SK-N-SH treated with all-trans-retinoic acid at 6 μM for 48 hours (cell line): Measurements from ENCODE around the gene RFFL.

Experiments used
- ATAC-seq: fragments of 200-7000 bp; cut with Tn5 transposase; 3 replicates; pipeline ENCODE4 v1.9.1; 2020; ENCODE audit warnings: mild to moderate bottlenecking, moderate library complexity
- ARNTL ChIP-seq: fragments of 450-650 bp; formaldehyde crosslinking; IDR thresholded peaks from 2 replicates; pipeline ENCODE4 v1.5.0; 2020; ENCODE audit warnings: low read depth, mild to moderate bottlenecking, moderate library complexity, borderline replicate concordance
- BACH2 ChIP-seq: fragments of 250-450 bp; sonication (Bioruptor Pico); IDR thresholded peaks from 2 replicates; pipeline ENCODE4 v1.9.0; 2021; ENCODE audit warnings: mild to moderate bottlenecking, borderline replicate concordance
- CSDC2 ChIP-seq: fragments of 250-450 bp; sonication (Bioruptor Pico); IDR thresholded peaks from 2 replicates; pipeline ENCODE4 v1.5.0; 2020; ENCODE audit warnings: mild to moderate bottlenecking, moderate library complexity
- ESRRG ChIP-seq: fragments of 250-450 bp; sonication (Bioruptor Pico); IDR thresholded peaks from 2 replicates; pipeline ENCODE4 v1.6.1; 2021; ENCODE audit warnings: mild to moderate bottlenecking
- GLIS3 ChIP-seq: fragments of 250-450 bp; sonication (Bioruptor Pico); IDR thresholded peaks from 2 replicates; pipeline ENCODE4 v1.5.0; 2020; ENCODE audit warnings: mild to moderate bottlenecking, moderate library complexity
- ISL1 ChIP-seq: fragments of 250-450 bp; sonication (Bioruptor Pico); IDR thresholded peaks from 2 replicates; pipeline ENCODE4 v2.1.2; 2022; ENCODE audit warnings: mild to moderate bottlenecking, moderate library complexity
- OSR1 ChIP-seq: fragments of 250-450 bp; sonication (Bioruptor Pico); IDR thresholded peaks from 2 replicates; pipeline ENCODE4 v1.8.0; 2022; ENCODE audit warnings: moderate library complexity, mild to moderate bottlenecking, inconsistent platforms
- PPARA ChIP-seq: fragments of 250-450 bp; sonication (Bioruptor Pico); IDR thresholded peaks from 2 replicates; pipeline ENCODE4 v1.5.0; 2020; ENCODE audit warnings: mild to moderate bottlenecking, borderline replicate concordance
- RARB ChIP-seq: fragments of 250-450 bp; sonication (Bioruptor Pico); IDR thresholded peaks from 2 replicates; pipeline ENCODE4 v1.8.0; 2021; ENCODE audit warnings: mild to moderate bottlenecking, moderate library complexity
- SNAI2 ChIP-seq: fragments of 250-450 bp; sonication (Bioruptor Pico); IDR thresholded peaks from 2 replicates; pipeline ENCODE4 v1.5.0; 2020; ENCODE audit warnings: mild to moderate bottlenecking, moderate library complexity
- TCF4 ChIP-seq: fragments of 250-450 bp; sonication (Bioruptor Pico); IDR thresholded peaks from 2 replicates; pipeline ENCODE4 v1.8.0; 2021; ENCODE audit warnings: mild to moderate bottlenecking, moderate library complexity, borderline replicate concordance
- TOX ChIP-seq: fragments of 250-450 bp; sonication (Bioruptor Pico); IDR thresholded peaks from 2 replicates; pipeline ENCODE4 v1.8.0; 2021; ENCODE audit warnings: mild to moderate bottlenecking, moderate library complexity, borderline replicate concordance
- ZC3H10 ChIP-seq: fragments of 250-450 bp; sonication (Bioruptor Pico); IDR thresholded peaks from 2 replicates; pipeline ENCODE4 v1.5.1; 2021; ENCODE audit warnings: mild to moderate bottlenecking, moderate library complexity
- ZFP3 ChIP-seq: fragments of 250-450 bp; sonication (Bioruptor Pico); IDR thresholded peaks from 2 replicates; pipeline ENCODE4 v1.5.0; 2020; ENCODE audit warnings: mild to moderate bottlenecking, moderate library complexity
- ZFP30 ChIP-seq: fragments of 450-650 bp; formaldehyde crosslinking; IDR thresholded peaks from 2 replicates; pipeline ENCODE4 v1.5.0; 2022; ENCODE audit warnings: mild to moderate bottlenecking, moderate library complexity
- ZNF565 ChIP-seq: fragments of 450-650 bp; formaldehyde crosslinking; conservative IDR thresholded peaks from 2 replicates; pipeline ENCODE4 v1.5.0; 2020; ENCODE audit warnings: low read depth, mild to moderate bottlenecking, moderate library complexity
- ZNF8 ChIP-seq: fragments of 450-650 bp; formaldehyde crosslinking; IDR thresholded peaks from 2 replicates; pipeline ENCODE4 v1.5.0; 2020; ENCODE audit warnings: mild to moderate bottlenecking, moderate library complexity
- TF ChIP-seq, protein P1 (sequence below): fragments of 250-450 bp; sonication (Bioruptor Pico); IDR thresholded peaks from 2 replicates; pipeline ENCODE4 v1.5.1; 2020; ENCODE audit warnings: low read depth, mild to moderate bottlenecking, moderate library complexity
- TF ChIP-seq, protein P2 (sequence below): fragments of 250-450 bp; sonication (Bioruptor Pico); IDR thresholded peaks from 2 replicates; pipeline ENCODE4 v1.8.0; 2021; ENCODE audit warnings: low read depth, mild to moderate bottlenecking, moderate library complexity, borderline replicate concordance
- TF ChIP-seq, protein P3 (sequence below): fragments of 250-450 bp; sonication (Bioruptor Pico); IDR thresholded peaks from 2 replicates; pipeline ENCODE4 v1.5.0; 2020; ENCODE audit warnings: mild to moderate bottlenecking, moderate library complexity
- TF ChIP-seq, protein P4 (sequence below): fragments of 250-450 bp; sonication (Bioruptor Pico); IDR thresholded peaks from 2 replicates; pipeline ENCODE4 v1.8.0; 2020; ENCODE audit warnings: mild to moderate bottlenecking, moderate library complexity, borderline replicate concordance

Gene RFFL

DNA sequence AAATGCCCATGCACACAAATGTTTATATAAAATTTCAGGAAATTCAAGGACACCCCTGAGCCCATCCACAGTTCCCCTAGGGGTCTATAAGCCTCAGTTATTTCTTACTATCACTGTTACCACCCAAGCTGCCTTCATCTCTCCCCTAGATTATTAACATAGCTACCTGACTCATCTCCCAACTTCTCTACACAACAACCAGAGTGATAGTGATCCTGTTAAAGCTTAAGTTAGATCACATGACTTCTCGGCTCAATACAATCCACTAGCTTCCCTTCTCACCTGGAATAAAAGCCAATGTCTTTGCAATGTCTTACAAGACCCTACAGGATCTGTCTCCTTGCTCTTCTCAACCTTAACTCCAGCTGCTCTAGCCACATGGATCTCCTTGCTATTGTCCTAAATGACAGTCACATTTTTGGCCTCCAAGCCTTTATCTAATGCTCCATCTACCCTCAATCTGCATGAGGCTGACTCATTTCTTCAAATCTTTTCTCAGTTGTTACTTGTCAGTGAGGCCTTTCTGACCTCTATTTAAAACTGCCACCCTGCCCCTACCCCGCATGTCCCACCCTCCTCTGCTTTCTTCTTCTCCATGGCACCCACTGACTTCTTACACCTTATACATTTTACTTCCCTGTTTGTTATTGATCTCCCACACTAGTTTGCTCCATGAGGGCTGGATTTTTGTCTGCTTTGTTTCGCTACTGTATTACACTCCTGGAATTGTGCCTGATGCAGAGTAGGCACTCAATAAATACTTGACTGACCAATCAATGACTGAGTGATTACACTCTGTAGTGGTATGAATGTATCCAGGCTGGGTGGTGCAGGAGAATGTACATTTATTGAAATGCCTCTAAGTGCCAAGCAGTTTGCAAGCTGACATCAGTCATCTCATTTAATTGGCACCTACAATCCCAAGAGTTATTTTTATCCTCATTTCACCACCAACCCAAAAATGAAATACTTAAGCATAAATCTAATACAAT is 88.4 kb downstream of the RFFL start (continued):
- TF ChIP-seq ISL1 (no peak), ZNF8 (CRISPR knock-in tag) (no peak), ARNTL (no peak)

DNA sequence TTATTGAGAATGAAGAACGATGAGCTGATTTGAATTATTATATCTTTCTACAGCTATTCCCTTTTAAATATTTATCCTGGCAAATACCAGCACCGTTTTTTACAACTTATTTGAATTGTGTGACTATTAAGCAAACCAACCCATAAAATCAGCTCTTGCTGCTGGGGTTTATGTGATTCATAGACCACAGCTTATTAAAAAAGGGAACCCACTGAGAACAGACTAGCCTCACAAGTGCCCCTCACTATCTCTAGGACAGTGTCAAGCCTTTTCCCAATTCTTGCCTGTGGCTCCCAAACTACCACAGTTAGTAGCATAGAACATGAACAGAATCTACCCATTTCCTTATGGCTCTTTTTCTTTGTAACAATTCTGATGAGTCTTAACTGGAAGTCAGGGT is 89.3 kb downstream of the RFFL start:
- no peak for ATAC-seq
- TF ChIP-seq, protein P1, sequence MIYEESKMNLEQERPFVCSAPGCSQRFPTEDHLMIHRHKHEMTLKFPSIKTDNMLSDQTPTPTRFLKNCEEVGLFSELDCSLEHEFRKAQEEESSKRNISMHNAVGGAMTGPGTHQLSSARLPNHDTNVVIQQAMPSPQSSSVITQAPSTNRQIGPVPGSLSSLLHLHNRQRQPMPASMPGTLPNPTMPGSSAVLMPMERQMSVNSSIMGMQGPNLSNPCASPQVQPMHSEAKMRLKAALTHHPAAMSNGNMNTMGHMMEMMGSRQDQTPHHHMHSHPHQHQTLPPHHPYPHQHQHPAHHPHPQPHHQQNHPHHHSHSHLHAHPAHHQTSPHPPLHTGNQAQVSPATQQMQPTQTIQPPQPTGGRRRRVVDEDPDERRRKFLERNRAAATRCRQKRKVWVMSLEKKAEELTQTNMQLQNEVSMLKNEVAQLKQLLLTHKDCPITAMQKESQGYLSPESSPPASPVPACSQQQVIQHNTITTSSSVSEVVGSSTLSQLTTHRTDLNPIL = no peak
- TF ChIP-seq SNAI2 (CRISPR knock-in tag) (no peak), ESRRG (no peak)
- TF ChIP-seq, protein P2, sequence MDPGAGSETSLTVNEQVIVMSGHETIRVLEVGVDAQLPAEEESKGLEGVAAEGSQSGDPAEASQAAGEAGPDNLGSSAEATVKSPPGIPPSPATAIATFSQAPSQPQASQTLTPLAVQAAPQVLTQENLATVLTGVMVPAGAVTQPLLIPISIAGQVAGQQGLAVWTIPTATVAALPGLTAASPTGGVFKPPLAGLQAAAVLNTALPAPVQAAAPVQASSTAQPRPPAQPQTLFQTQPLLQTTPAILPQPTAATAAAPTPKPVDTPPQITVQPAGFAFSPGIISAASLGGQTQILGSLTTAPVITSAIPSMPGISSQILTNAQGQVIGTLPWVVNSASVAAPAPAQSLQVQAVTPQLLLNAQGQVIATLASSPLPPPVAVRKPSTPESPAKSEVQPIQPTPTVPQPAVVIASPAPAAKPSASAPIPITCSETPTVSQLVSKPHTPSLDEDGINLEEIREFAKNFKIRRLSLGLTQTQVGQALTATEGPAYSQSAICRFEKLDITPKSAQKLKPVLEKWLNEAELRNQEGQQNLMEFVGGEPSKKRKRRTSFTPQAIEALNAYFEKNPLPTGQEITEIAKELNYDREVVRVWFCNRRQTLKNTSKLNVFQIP = no peak

DNA sequence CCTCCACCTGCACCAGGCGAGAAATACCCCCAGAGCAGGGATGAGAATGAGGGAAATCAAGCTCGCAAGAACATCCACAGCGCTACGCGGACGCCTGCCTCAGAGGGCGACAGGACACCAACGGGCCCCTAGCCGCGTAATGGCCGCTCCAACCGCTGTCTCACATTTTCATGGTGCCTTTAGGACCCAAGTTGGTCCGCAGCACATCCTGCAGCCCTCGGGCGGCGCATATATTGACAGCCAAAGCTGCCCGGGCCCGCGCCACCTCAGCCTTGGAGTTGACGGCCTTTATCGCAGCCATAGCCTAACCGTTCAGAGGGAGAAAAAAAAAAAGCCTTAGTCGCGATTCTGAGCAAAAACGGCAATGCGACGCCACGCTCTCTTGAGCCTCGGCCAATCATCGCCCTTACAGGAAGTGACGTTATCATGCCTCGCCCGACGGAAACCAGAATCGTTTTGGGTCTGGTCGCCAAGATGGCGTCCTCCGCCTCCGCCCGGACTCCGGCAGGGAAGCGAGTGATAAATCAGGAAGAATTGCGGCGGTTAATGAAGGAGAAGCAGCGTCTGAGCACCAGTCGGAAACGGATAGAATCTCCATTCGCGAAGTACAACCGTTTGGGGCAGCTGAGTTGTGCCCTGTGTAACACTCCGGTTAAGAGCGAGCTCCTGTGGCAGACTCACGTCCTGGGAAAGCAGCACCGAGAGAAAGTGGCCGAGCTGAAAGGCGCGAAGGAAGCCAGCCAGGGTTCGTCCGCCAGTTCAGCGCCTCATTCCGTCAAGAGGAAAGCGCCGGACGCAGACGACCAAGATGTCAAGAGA is 102.2 kb downstream of the RFFL start, which contains the start of the genes CCT6B and ZNF830:
TSS of gene CCT6B (minus strand) at position 368 of the 819 bp plus-strand sequence. CDS start at position 301, 67 bp downstream.
TSS of gene ZNF830 (plus strand) at position 448 of the 819 bp plus-strand sequence. CDS start at position 475, 27 bp downstream.
- ATAC-seq = peak; percentile 96
- TF ChIP-seq SNAI2 (CRISPR knock-in tag) (no peak), GLIS3 (no peak), ZFP3 (CRISPR knock-in tag) (no peak), ZNF8 (CRISPR knock-in tag) (no peak), CSDC2 (CRISPR knock-in tag) (peak; percentile 91)
- TF ChIP-seq, protein P3, sequence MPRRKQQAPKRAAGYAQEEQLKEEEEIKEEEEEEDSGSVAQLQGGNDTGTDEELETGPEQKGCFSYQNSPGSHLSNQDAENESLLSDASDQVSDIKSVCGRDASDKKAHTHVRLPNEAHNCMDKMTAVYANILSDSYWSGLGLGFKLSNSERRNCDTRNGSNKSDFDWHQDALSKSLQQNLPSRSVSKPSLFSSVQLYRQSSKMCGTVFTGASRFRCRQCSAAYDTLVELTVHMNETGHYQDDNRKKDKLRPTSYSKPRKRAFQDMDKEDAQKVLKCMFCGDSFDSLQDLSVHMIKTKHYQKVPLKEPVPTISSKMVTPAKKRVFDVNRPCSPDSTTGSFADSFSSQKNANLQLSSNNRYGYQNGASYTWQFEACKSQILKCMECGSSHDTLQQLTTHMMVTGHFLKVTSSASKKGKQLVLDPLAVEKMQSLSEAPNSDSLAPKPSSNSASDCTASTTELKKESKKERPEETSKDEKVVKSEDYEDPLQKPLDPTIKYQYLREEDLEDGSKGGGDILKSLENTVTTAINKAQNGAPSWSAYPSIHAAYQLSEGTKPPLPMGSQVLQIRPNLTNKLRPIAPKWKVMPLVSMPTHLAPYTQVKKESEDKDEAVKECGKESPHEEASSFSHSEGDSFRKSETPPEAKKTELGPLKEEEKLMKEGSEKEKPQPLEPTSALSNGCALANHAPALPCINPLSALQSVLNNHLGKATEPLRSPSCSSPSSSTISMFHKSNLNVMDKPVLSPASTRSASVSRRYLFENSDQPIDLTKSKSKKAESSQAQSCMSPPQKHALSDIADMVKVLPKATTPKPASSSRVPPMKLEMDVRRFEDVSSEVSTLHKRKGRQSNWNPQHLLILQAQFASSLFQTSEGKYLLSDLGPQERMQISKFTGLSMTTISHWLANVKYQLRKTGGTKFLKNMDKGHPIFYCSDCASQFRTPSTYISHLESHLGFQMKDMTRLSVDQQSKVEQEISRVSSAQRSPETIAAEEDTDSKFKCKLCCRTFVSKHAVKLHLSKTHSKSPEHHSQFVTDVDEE = 0 out of 2 replicates have a peak, but pooled peaks have one; percentile 32
- TF ChIP-seq, protein P4, sequence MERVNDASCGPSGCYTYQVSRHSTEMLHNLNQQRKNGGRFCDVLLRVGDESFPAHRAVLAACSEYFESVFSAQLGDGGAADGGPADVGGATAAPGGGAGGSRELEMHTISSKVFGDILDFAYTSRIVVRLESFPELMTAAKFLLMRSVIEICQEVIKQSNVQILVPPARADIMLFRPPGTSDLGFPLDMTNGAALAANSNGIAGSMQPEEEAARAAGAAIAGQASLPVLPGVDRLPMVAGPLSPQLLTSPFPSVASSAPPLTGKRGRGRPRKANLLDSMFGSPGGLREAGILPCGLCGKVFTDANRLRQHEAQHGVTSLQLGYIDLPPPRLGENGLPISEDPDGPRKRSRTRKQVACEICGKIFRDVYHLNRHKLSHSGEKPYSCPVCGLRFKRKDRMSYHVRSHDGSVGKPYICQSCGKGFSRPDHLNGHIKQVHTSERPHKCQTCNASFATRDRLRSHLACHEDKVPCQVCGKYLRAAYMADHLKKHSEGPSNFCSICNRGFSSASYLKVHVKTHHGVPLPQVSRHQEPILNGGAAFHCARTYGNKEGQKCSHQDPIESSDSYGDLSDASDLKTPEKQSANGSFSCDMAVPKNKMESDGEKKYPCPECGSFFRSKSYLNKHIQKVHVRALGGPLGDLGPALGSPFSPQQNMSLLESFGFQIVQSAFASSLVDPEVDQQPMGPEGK = no peak

DNA sequence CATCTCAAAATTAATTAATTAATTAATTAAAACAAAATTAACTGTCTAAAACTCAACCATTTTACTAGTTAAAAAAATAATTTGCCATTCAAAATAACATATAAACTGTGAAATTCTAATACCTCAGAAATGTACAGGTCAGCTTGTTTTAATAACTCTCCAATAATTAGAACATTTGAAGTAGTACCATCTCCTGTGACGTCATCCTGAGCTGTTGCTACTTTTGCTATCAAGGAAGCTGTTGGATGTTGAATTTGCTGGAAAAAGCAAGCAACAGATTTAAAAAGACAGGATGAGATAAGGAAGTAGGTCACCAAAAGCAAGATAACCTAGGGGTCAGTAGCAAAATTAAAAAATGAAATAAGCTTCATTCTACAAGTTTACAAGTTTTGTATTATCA is 105.1 kb downstream of the RFFL start:
- TF ChIP-seq ZFP30 (CRISPR knock-in tag) (no peak), OSR1 (CRISPR knock-in tag) (no peak), TCF4 (no peak), ARNTL (no peak), ZNF565 (CRISPR knock-in tag) (no peak), BACH2 (no peak), TOX (CRISPR knock-in tag) (no peak), PPARA (CRISPR knock-in tag) (no peak), ZC3H10 (CRISPR knock-in tag) (no peak), RARB (CRISPR knock-in tag) (no peak)
- TF ChIP-seq, protein P3 = no peak
- no peak for ATAC-seq
